Inferior parietal cortex (tissue), 1 donor: Measurements from ENCODE around the gene OPCML.

Source experiments
- DNase-seq: peaks from one replicate; pipeline ENCODE4 v3.0.0-alpha.2; 2016; ENCODE audit errors: extremely low spot score

Gene OPCML

DNA sequence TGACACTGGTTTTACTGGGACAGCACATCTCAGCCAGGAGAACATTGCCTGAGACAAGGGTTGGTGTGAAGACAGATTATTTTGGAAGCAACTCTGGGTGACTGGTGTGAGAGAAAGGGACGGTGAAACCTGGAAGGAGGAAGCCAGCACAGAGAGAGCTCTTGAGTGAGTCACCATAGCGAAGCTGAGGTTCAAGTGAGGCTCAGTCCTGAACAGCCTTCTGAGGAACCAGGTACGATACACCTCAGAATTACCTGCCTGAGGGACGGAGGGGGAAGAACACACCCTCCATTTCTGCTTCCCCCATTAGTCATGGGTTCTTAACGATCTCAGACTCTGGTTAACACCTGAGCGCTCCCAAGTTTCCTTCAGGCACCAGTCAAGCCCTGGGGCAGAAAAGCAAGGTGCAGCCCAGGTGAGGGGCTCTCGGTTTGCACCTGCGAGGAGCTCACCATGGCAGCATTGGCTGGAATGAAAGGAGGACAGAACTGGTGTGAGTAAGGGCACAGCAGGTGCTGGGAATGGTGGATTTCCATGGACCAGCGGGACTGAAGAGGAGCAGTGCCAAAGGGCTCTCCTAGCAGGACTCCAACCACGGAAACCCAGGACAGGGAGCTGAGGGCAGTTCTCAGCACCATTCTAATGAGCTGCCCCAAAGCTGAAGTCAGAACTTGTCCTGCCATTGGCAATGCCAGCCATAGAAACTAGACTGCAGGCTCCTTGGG, 459.3 kb downstream of the OPCML start:
- DNase-seq = no peak

DNA sequence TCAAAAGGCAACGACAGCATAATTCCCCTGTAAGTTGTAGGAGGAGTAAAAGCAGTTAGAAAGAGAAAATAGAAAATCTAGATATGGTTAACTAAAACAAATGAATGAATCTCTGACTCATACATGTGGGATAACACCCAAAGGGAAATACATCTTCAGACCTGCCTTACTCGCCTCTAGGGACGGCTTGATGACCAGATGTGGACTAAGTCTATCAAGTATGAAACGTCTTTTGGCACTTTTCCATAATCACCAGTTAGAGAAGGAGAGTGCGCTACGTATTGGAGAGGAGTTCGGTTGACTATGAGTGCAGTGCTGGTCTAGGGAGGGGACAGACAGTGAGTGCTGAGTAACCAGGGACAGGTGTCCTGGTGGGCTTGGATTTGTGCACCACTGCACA, 459.9 kb downstream of the OPCML start:
- DNase-seq = no peak

DNA sequence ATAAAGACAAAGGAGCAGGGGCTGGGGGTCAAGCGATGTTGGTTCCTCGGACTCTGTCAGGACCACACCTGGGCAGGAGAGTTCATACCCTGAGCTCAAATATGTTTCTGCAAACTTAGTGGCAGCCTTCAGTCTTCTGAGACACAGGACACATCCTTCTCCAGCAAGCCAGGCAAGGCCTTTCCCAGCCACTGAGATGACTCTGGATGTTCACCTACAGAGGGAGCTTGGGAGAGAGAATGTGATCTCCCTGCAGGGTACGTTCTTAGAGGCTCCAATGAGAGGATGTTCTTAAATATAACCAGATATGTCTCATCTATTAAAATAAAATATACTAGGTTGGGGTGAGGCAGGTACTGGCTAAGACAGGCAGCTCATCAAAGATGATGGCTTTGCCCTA, 461.5 kb downstream of the OPCML start:
- DNase-seq = no peak

DNA sequence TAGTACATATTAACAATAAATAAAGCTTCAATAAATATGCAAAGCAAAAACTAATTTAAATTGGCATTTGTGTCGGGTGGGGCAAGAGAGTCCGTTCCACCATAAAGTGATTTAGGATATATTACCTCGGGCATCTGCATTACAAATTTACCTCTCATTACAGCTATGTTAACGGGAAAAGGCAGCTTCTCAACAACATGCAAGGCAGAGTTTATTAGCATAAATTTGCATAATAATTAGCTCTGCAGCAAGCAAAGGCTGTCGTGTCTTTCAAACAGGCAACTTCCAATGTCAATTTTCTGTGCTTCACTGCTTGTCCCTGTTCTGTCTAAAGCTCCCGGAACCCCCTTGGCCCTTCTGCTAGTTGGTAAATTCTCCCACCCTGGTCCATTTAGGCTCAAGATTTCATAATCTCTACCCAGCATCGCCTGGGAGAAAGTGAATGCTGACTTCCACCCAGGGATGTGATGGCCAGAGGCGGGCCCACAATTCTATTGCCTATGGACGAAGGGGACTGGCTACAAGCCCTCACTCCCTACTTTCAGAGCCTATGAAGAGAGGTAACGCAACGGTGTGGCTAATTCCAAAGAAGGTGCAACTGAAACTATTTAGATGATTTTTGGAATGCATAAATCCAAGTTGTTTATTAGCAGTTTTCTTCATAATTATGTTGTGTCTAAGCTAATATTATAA, 462.1 kb downstream of the OPCML start:
- DNase-seq = no peak

DNA sequence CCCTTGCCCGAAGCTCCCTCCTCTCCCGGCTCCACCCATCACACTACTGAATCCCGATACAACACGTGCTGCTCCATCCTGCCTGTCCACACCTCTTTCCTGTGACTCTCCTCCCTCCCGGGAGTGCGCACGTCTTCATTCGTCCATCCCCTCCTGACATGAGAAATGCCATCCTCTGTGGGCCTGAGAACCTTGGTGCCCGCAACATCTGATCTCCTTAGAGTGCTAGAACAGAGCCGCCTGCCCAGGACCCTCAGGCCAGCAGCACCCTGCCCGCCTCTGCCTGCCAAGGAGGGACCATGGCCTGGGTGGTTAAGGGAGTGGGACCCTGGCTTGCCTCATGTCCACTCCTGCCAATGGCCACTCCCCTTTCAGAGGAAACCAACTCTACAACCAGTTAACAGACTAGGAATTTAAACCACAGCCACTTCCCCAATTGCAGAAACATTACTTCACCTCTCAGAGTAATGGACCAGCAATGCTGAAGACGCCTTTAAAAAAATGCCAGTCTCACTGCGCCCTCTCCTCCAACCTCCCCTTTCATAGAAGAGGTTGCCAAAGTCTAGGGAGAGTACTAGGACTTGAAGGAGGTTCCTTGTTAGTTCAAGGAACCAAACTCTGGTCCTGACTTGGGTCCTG, 466.3 kb downstream of the OPCML start:
- DNase-seq = no peak

DNA sequence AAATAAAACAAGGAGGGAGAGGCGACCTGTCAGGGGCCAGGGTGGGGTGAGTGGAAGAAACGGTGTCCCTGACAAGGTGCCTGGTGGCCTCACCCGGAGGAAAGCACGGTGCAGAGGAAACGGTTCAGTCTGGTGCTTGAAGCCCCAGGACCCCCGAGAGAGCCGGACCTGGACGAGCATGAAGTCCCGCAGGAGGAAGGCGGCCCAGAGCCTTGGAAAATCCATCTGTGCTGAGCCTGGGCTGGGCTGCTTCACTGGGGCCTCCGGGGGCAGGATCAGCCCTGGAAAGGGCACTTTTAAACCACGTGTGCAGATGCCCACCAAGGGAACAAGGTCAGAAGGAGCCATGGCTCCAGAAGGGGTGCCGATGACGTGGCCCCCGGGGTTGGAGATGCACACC, 467.3 kb downstream of the OPCML start:
- no peak for DNase-seq

DNA sequence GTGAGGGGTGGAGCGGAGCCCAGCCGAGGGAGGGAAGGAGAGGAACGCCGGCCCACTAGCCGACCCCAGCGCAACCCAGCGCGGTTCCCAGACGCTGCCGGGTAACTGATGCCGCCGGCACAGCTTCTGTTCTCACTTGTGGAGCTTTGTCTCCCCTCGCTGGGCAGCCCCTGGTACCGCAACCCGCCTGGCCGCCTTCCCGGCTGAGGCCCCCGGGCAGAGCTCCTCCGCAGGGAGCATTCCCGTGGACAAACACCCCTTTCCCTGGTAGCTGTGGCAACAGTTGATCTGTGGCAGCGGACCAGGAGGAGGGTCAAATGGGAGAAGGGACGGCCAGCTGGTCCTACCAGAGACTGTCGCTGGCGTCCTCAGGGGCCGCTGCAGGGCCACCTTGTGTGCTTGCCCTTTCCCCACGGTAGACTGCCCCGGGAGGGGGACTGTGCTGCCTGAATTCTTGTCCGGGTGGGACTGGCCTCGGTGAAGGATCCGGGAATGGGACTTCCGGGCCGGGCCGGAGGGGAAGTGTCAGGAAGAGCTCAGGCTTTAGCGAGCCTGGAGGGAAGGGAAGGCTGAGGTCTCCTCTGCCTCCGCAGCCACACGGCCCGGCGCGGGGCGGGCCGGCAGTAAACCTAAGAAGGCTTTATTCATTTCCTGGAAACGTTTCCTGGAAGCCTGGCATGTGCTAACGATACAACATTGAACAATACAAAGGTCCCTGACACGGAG, 468.0 kb downstream of the OPCML start:
- peak; percentile 60 for DNase-seq

DNA sequence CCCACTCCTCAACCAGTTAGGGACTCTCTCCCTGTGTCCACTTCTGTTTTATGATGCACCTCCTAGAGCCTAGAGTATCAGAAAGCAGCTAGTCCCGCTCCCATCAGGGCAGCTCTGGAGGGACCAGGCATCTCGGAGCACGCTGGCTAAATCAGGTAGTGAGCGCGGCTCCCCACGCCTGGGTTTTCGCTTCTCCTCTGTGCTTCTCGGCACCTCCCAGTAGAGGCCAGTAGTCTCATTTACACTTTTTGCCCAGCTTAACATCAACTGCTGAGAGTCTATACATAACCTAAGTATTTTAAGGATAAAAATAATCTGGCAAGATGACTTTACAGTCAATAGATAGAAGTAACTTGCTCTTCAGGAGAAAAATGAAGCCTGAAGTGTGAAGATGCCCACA, 473.8 kb downstream of the OPCML start:
- no peak for DNase-seq

DNA sequence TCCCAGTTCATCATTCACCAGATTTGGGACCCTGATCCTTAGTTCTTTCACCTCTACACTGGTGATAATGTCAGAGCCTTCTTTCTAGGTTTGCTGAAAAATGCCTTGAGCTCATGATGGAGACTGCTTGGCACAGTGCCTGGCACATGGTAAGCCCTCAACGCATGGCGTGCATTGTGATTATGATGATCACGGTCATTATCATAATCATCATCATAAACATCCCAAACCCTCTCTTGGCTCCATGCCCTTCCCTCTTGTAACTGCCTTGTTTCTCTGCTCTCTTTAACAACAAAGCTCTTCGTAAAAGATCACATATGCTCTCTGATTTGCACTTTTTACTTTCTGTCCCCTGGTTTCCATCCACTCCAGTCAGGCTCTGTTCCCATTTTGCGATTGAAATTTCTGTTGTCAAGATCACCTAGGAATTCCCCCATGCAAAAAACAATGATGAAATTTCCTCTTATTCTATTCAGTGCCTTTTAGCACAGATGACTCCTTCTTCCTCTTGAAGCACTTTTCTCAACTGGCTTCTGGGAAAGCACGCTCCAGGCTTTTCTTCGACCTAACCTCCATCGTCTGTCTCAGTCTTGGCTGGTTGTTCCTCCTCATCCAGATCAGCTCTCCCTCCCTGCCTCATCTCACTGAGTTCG, 479.1 kb downstream of the OPCML start:
- DNase-seq = no peak

DNA sequence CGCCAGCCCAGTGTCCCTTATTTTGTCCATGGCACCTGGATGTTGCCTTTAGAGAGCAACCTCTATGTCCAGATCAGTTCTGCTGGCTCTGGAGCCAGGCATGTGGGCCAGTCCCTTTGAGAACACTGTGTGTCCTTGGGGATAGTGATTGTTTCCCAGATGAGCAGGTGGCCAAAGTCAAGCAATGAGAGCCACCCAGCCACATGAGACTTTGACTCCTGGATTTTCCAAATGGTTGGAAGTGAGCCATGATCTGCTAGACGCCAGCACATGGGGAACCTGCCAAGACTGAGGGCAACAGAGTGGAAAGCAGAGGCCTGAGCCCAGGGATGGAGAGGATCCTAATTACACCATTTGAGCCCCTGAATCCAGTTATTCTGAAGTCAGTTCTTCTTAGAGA, 479.8 kb downstream of the OPCML start:
- DNase-seq = no peak

DNA sequence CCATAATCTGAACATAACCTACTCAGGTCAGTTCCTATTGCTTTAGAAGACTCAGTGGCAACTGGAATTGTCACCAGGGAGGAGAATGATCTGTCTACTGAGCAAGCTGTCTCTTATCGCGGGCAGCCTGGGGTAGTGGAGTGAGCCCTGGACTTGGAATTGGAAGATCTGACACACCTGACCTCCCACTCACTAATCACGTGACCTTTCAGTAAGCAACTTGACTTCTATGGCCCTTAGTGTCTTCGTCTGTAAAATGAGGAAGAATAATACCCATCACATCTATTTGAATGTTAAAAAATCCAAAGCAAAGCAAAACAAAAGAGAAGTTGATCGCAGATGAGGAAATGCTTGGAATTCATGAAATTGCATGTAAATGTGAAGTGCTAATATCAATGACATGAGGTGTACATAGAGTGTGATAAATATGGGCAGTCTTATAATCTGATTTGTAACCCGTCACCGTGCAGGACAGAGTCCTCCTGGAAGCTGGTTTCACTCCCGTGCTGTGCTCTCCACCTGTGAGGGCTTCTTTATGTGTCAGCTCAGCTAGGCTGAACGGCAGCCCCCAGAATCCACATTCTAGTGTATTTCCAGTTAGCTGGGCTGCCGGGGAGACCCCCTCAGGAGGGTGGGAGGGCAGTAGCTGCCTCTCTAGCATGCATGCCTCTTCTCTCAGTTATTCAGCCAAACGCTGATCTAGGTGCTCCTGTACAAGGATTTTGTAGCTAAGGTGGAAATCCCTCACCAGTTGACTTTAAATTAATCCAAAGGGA, 482.9 kb downstream of the OPCML start:
- DNase-seq = no peak

DNA sequence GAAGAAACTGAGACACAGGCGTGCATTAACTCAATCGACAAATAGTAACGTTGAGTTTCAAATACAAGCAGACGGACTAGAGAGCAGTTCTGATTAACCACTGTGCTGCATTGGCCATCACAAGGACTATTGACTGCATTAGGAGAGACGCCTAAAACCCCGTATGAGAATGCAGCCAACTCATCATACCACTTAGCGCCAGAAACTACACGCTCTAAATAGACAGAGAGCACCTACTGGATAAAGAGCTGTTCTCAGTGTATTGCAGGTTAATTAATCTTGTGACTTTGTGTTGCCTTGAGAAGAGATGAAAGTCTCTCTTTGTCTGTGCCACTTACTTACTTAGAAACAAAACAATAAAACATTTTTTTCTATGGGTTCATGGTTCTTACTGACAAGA, 484.0 kb downstream of the OPCML start:
- DNase-seq = no peak

DNA sequence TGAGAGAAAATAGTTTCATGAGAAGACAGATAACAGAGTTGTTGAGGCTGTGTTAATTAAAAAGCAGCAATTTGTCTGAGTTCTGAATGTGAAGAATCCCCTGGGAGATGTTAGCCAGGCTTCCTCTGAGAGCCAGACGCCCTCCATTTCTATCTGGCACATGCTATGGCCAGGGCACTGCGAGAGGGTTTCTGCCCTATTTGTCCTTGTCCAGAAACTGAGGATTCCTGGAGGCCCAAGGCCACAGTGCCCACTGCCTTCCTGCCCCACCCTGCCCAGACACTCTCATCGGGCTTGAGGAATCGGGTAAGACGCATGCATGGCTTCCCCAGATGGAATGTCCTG, 484.6 kb downstream of the OPCML start:
- DNase-seq = no peak

DNA sequence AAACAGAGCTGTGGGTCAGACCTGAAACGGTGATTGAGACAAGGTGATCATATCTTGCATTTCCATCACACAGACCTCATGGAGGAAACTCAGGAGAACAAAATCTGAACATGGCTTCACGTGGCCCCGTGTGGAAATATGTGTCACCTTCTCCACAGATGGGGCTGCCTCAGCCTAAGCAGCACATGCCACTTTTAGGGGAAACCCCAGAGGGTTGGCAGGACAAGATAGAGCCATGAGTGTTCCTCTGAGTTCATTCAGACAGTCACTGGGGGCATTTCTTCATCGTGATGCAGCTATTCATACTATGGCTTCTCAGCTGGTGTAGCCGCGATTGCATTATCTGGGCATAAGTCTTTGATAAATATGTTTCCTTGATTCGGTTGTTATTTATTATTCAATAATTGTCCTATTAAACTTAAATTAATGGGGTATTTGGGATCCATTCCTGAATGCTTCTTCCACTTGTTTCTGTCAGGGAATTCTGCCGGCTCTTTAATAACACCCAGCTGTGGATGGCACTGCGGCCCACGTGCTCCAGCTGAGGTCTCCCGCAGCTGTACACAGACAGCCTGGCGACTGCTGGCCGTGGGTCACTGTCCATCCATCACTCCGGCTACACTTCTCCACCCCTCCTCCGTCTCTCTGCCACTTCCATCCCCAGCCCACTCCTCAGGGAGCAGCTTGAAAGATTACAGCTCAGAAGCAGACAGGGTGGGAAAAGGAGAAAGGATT, 485.1 kb downstream of the OPCML start:
- peak; percentile 13 for DNase-seq

DNA sequence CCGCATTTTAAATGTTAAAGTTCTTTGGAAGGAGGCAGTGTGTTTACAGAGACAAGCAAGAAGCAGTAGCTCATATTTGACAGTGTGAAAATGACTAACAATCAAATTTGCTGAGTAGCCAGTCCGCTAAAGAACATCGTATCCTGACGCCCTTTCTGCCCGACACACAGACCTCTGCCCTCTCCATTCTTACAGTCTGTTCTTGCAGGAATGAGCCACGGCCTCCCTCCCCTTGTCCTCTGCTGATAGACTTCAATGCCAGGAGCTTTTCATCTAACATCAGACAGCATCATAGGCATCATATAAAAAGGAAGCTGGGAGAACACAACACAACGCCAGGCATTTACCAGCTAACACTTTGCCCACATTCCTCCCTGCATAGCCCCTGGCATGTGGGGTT, 486.0 kb downstream of the OPCML start:
- DNase-seq = no peak

DNA sequence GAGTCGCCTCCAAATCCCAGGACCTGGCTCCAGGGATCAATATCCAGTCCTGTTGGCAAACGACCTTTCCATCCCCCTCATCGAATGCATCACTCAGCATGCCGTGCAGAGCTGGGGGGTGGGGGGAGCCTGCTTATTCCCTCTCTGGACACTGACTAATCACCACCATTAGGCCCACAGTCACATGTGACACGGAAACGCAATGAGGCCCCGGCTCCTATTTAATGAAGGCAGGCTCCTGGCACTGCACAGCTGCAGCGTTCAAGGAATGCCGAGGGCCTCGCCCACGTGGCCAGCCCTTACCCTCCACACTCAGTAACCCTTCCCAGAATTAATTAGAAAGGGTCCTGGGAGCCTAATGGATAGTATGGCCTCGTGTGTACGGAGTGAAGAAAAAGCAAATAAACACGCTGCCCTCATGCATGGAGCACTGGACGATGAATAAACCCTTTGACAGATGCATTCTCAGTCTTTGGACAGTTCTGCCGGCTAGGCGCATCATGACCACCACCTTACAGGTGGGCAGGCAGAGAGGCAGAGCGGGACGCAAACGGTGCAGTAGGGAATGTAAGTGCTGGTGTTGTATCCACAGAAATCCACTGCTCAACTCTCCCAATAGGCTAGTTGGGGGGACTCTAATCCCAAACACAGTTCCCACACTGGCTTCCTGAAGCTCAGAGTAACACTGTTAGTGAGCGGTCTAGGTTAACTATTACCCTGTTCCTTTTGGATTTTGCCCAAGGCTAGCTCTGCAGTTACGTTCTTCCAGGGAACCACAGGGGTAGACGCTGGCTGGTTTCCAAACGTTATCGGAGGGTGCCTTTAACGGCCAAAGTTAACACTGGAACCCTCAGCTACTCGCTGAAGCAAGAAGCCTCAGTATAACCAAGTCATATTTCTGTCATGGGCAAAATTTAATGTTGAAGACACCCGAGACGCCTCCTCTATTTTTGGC, 490.1 kb downstream of the OPCML start:
- no peak for DNase-seq

DNA sequence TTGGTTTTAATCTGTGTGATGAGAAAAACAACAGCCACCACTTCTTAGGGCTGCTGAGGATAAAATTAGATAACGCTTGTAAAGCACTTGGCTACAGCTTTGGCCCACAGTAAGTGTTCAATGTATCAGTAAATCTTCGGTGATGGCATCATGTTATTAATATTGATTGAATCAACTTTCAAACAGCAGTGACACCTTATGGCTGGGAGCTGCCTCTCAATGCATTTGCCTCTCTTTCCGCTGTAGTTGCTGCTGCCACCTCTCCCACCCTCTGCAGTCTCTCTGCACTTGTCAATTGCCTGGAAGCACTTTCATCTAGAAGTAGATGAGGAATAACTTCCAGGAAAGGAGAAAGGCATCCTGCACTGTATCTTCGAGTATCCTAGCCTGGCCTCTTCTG, 491.1 kb downstream of the OPCML start:
- no peak for DNase-seq

DNA sequence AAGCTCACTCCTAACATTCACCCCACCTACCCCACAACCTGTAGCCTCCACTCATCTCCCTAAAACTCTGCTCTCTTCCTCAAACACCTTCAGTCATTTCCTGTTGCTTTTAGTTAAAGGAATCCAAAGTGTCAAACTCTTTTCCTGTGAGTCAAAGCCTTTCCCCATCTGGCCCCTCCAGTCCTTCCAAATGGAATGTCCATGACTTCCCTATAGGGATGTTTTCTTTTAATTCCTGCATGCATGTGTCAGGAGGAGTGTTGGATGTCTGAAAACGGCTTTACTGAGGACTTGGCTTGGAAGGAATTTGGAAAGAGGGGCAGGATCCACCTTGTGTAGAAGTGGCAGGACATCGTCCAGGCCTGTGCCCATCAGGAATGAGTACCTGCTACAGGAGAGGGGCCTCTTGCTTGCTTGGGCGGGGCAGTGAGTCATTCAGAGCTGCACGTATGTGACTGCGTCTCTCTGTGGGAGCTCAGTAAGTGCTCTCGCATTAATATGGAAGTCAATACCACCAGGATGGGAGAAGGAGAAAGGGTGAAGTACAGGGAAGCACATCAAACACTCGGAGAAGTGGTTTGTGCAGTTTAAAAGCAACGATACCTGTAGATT, 491.9 kb downstream of the OPCML start:
- DNase-seq = no peak

DNA sequence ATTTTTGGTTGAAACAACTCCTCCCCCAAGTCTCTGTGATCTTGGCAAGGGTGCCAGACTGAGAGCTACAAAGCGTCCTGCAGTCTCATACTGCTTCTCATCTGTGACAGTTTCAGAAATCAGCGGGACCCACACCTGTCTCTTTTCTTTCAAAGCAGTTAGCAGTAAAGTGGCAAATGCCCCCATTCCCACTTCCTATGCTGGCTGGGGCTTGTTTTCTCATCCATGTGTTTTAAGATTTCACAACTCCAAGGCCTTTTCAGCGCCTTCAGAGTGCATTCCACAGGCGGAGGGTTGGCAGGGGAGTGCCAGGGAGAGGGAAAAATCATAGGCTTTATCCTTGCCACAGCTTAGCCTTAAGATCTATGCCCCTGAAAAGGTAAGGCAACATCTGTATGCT, 493.5 kb downstream of the OPCML start:
- DNase-seq = no peak
